ENCODE measurements around the gene SKIC2.

DNA sequence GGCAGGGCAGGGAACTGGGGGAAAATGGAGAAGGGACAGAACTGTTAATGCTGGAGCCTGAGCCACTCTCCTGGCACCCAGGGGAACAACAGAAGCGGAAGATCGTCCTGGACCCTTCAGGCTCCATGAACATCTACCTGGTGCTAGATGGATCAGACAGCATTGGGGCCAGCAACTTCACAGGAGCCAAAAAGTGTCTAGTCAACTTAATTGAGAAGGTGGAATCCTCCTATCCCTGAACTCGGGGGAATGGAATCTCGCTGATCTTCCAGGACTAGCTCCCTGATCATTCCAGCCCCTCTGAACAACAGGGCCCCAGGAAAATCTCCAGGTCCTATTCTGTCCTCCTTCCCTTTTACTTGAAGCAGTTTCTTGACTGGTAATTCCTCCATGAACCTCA, 11.1 kb upstream of the SKIC2 start:
- TF ChIP-seq NRF1 (IDR thresholded peaks at IDR 0.05; ENCODE audit: low read depth, low read length), result no peak
- TF ChIP-seq SP1 (IDR thresholded peaks at IDR 0.05; ENCODE audit: low read depth, low read length), result no peak
